Calu3 (cell line): ENCODE results near the gene P3H2. TPM values are rescaled to one million over a fixed set of nuclear protein-coding genes. Genes with fewer than 3 reads are reported as not detected.

Source experiments
- BruUV-seq: library from RNA; stranded (reverse); fragments of 400-500 nt; replicated peaks from 2 replicates; lab custom pipeline; 2021; lab: Mats Ljungman, UMichigan
- CTCF ChIA-PET: fragments of 300-600 bp; sonication (Branson Sonifier 250); formaldehyde crosslinking; loops from one replicate; lab custom pipeline; 2022; ENCODE audit warnings: antibody characterized with exemption; lab: Charles Lee
- DNase-seq: peaks from one replicate; pipeline ENCODE4 v3.0.0; 2022
- H3K27ac Mint-ChIP-seq: one replicate; pipeline ENCODE4 v1.8.0; 2022; ENCODE audit warnings: mixed read lengths; ENCODE audit not compliant: unreplicated experiment
- H3K27me3 Mint-ChIP-seq: one replicate; pipeline ENCODE4 v1.8.0; 2022; ENCODE audit warnings: mixed read lengths; ENCODE audit not compliant: unreplicated experiment
- H3K36me3 Mint-ChIP-seq: one replicate; pipeline ENCODE4 v1.8.0; 2022; ENCODE audit warnings: mild to moderate bottlenecking, moderate library complexity, mixed read lengths; ENCODE audit not compliant: insufficient read depth, unreplicated experiment
- H3K4me1 Mint-ChIP-seq: one replicate; pipeline ENCODE4 v1.8.0; 2022; ENCODE audit warnings: mild to moderate bottlenecking, low read depth, mixed read lengths; ENCODE audit not compliant: unreplicated experiment
- H3K4me3 Mint-ChIP-seq: one replicate; pipeline ENCODE4 v1.8.0; 2022; ENCODE audit warnings: mild to moderate bottlenecking, low read depth, moderate library complexity, mixed read lengths; ENCODE audit not compliant: unreplicated experiment
- H3K9me3 Mint-ChIP-seq: one replicate; pipeline ENCODE4 v1.8.0; 2022; ENCODE audit warnings: low read depth, mixed read lengths; ENCODE audit not compliant: unreplicated experiment
- CTCF ChIP-seq: fragments of 200-600 bp; IDR thresholded peaks from one replicate; pipeline ENCODE4 v1.8.0; 2022; ENCODE audit warnings: antibody characterized with exemption; ENCODE audit not compliant: unreplicated experiment
- intact Hi-C: fragments of 100-400 bp; cut with micrococcal nuclease; formaldehyde crosslinking; loops from one replicate; pipeline ENCODE4 v1.10.0; 2022; ENCODE audit not compliant: unreplicated experiment
- total RNA-seq: library from RNA; stranded (reverse); gene quantifications from 2 replicates; pipeline ENCODE4 v1.2.3, GENCODE V29; 2022

P3H2 gene
- total RNA-seq, 1 experiment from 2014 or later = 7.1 TPM

GRCh38 chr3:190038050-190038933 lies 82.4 kb downstream of the P3H2 start:
- BruUV-seq = no TSS peak
- peaks cover 11% of the 10 kb centered on the region for H3K4me1 Mint-ChIP-seq
- H3K4me3 Mint-ChIP-seq = no peak overlapping the region
- H3K9me3 Mint-ChIP-seq = no peaks in the 10 kb centered on the region
- H3K27ac Mint-ChIP-seq = peak overlapping the region; percentile 58
- TF ChIP-seq CTCF = no peak
- no peaks in the 10 kb centered on the region for H3K36me3 Mint-ChIP-seq
- intact Hi-C loops = no loop called here
- CTCF ChIA-PET = interaction anchor here (0.6 to 1.0 kb wide), 9 partner anchors 13 to 897 kb away, joined by 3 to 8 read pairs (median 4); no protein-coding TSS in a partner anchor
- DNase-seq = peak; percentile 64
- no peaks in the 10 kb centered on the region for H3K27me3 Mint-ChIP-seq

- DNase-seq = no peak
- Mint-ChIP-seq H3K36me3 (no peaks in the 10 kb centered on the region), H3K4me1 (peaks cover 21% of the 10 kb centered on the region), H3K9me3 (no peaks in the 10 kb centered on the region), H3K27me3 (no peaks in the 10 kb centered on the region), H3K4me3 (no peak overlapping the region), H3K27ac (no peak overlapping the region)
- intact Hi-C loops = no loop called here
- CTCF ChIA-PET = no interaction called here
- BruUV-seq = no TSS peak
- TF ChIP-seq CTCF = no peak
These were observed 84.1 kb downstream of the P3H2 start for GRCh38 chr3:190036631-190037030.

- no peak for TF ChIP-seq CTCF
- no peaks in the 10 kb centered on the region for H3K9me3 Mint-ChIP-seq
- intact Hi-C loops = no loop called here
- H3K4me1 Mint-ChIP-seq = peaks cover 25% of the 10 kb centered on the region
- no peaks in the 10 kb centered on the region for H3K36me3 Mint-ChIP-seq
- H3K4me3 Mint-ChIP-seq = no peak overlapping the region
- CTCF ChIA-PET = no interaction called here
- no peak for DNase-seq
- no TSS peak for BruUV-seq
- H3K27me3 Mint-ChIP-seq = no peaks in the 10 kb centered on the region
- H3K27ac Mint-ChIP-seq = no peak overlapping the region
These were observed 86.3 kb downstream of the P3H2 start for GRCh38 chr3:190034446-190034845.

- Mint-ChIP-seq H3K9me3 (no peaks in the 10 kb centered on the region), H3K4me3 (no peak overlapping the region), H3K4me1 (peaks cover 18% of the 10 kb centered on the region), H3K27me3 (no peaks in the 10 kb centered on the region), H3K27ac (no peak overlapping the region), H3K36me3 (no peaks in the 10 kb centered on the region)
- no peak for TF ChIP-seq CTCF
- no TSS peak for BruUV-seq
- intact Hi-C loops = no loop called here
- no peak for DNase-seq
- CTCF ChIA-PET = interaction anchor here (1.3 kb wide), 1 partner anchor 88 kb away, joined by 4 read pairs; the partner anchor contains the start of gene P3H2
These were observed 87.8 kb downstream of the P3H2 start for GRCh38 chr3:190032923-190033322.
